Thyroid gland (tissue), 4 donors: ENCODE measurements around the gene ARHGAP24.

Experiments used
- CTCF ChIP-seq, 6 experiments: fragments of 200-600 bp in 3 of 6; fragments of 450-650 bp in 3 of 6; sonication (generic) in 3 of 6; IDR thresholded peaks; one replicate each; pipeline ENCODE4 v1.5.1; 2016 to 2019; ENCODE audit warnings: antibody characterized with exemption in 6 of 6, mild to moderate bottlenecking in 2 of 6, inconsistent platforms in 1 of 6, moderate library complexity in 1 of 6
- POLR2A ChIP-seq, 2 donors: fragments of 450-650 bp; IDR thresholded peaks; one replicate each; pipeline ENCODE4 v1.6.1; 2017; ENCODE audit warnings: antibody characterized with exemption in 2 of 2, mild to moderate bottlenecking in 2 of 2, moderate library complexity in 1 of 2

GRCh38 chr4:86048426-86048825 lies 573.5 kb downstream of the ARHGAP24 start:
- TF ChIP-seq POLR2A (IDR thresholded peaks at IDR 0.05): no peak
- no peak for TF ChIP-seq CTCF (IDR thresholded peaks at IDR 0.05)
